T-helper 17 cell (primary cell): ENCODE results near the gene ADD3. TPM values are rescaled to one million over a fixed set of nuclear protein-coding genes. Genes with fewer than 3 reads are reported as not detected.

Experiments
- ATAC-seq: fragments of 150-1000 bp; cut with Tn5 transposase; 2 replicates; pipeline ENCODE4 v1.10.0; 2021; ENCODE audit warnings: mild to moderate bottlenecking, moderate library complexity
- DNase-seq, 3 donors: peaks; one replicate each; pipeline versions ENCODE4 v3.0.0 to v3.0.0-alpha.2; 2020 to 2021
- H3K9me3 ChIP-seq: one replicate; pipeline ENCODE4 v1.7.0; 2013; ENCODE audit warnings: low read length, mild to moderate bottlenecking; ENCODE audit not compliant: control insufficient read depth, poor library complexity, severe bottlenecking
- H3K27ac Mint-ChIP-seq: one replicate; pipeline ENCODE4 v1.8.0; 2022; ENCODE audit warnings: mild to moderate bottlenecking, moderate library complexity, mixed read lengths
- H3K27me3 Mint-ChIP-seq: one replicate; pipeline ENCODE4 v1.8.0; 2022; ENCODE audit warnings: mixed read lengths
- H3K36me3 Mint-ChIP-seq: one replicate; pipeline ENCODE4 v1.8.0; 2022; ENCODE audit warnings: low read depth, mixed read lengths
- H3K4me1 Mint-ChIP-seq: one replicate; pipeline ENCODE4 v1.8.0; 2022; ENCODE audit warnings: mild to moderate bottlenecking, mixed read lengths
- H3K4me3 Mint-ChIP-seq: one replicate; pipeline ENCODE4 v1.8.0; 2022; ENCODE audit warnings: mild to moderate bottlenecking, moderate library complexity, mixed read lengths
- total RNA-seq, 4 donors: library from RNA in 2 of 4; stranded (reverse) in 2 of 4; gene quantifications; one replicate each; pipeline ENCODE4 v1.2.3 and lab custom pipeline; 2022 to 2026

The ADD3 gene
- total RNA-seq, 2 donors from 2014 or later = 343 to 351 TPM

GRCh38 chr10:110160081-110160480 lies 152.3 kb downstream of the ADD3 start:
- ATAC-seq (no peak), DNase-seq (no peak)
- H3K27ac Mint-ChIP-seq = no peak overlapping the region
- H3K27me3 Mint-ChIP-seq = peaks cover 76% of the 10 kb centered on the region
- H3K36me3 Mint-ChIP-seq = no peaks in the 10 kb centered on the region
- no peak overlapping the region for H3K4me3 Mint-ChIP-seq
- H3K4me1 Mint-ChIP-seq = peaks cover 15% of the 10 kb centered on the region
- no peaks in the 10 kb centered on the region for H3K9me3 ChIP-seq

GRCh38 chr10:110160522-110160921 lies 152.7 kb downstream of the ADD3 start:
- no peak for ATAC-seq
- H3K27ac Mint-ChIP-seq = no peak overlapping the region

GRCh38 chr10:110162741-110163145 lies 155.0 kb downstream of the ADD3 start:
- DNase-seq = no peak
- Mint-ChIP-seq H3K4me1 (peaks cover 4% of the 10 kb centered on the region), H3K27ac (no peak overlapping the region), H3K36me3 (no peaks in the 10 kb centered on the region), H3K27me3 (peaks cover 76% of the 10 kb centered on the region), H3K4me3 (no peak overlapping the region)
- H3K9me3 ChIP-seq = no peaks in the 10 kb centered on the region
- ATAC-seq = no peak

More at GRCh38 chr10:110160522-110160921, 152.7 kb downstream of the ADD3 start:
- Mint-ChIP-seq H3K27me3 (peaks cover 80% of the 10 kb centered on the region), H3K4me1 (peaks cover 15% of the 10 kb centered on the region), H3K36me3 (no peaks in the 10 kb centered on the region), H3K4me3 (no peak overlapping the region)
- H3K9me3 ChIP-seq = no peaks in the 10 kb centered on the region
- no peak for DNase-seq

- peaks cover 8% of the 10 kb centered on the region for H3K4me1 Mint-ChIP-seq
- H3K4me3 Mint-ChIP-seq = no peak overlapping the region
- no peaks in the 10 kb centered on the region for H3K36me3 Mint-ChIP-seq
- ATAC-seq (no peak), DNase-seq (no peak)
- peaks cover 76% of the 10 kb centered on the region for H3K27me3 Mint-ChIP-seq
- H3K9me3 ChIP-seq = no peaks in the 10 kb centered on the region
- no peak overlapping the region for H3K27ac Mint-ChIP-seq
Measured at GRCh38 chr10:110163192-110163773, 155.5 kb downstream of the ADD3 start.

GRCh38 chr10:110163841-110164240 lies 156.1 kb downstream of the ADD3 start:
- no peaks in the 10 kb centered on the region for H3K36me3 Mint-ChIP-seq
- H3K27me3 Mint-ChIP-seq = peaks cover 76% of the 10 kb centered on the region
- no peaks in the 10 kb centered on the region for H3K9me3 ChIP-seq
- no peak overlapping the region for H3K4me3 Mint-ChIP-seq
- peaks cover 12% of the 10 kb centered on the region for H3K4me1 Mint-ChIP-seq
- DNase-seq (no peak), ATAC-seq (no peak)
- H3K27ac Mint-ChIP-seq = no peak overlapping the region

- no peak for ATAC-seq
- no peak for DNase-seq
- H3K4me3 Mint-ChIP-seq = no peak overlapping the region
- peaks cover 77% of the 10 kb centered on the region for H3K27me3 Mint-ChIP-seq
- H3K27ac Mint-ChIP-seq = no peak overlapping the region
- peaks cover 17% of the 10 kb centered on the region for H3K4me1 Mint-ChIP-seq
- H3K36me3 Mint-ChIP-seq = no peaks in the 10 kb centered on the region
- no peaks in the 10 kb centered on the region for H3K9me3 ChIP-seq
Measured at GRCh38 chr10:110165239-110165638, 157.5 kb downstream of the ADD3 start.

- H3K36me3 Mint-ChIP-seq = no peaks in the 10 kb centered on the region
- H3K27me3 Mint-ChIP-seq = peaks cover 83% of the 10 kb centered on the region
- no peak overlapping the region for H3K27ac Mint-ChIP-seq
- ATAC-seq (no peak), DNase-seq (no peak)
- H3K4me1 Mint-ChIP-seq = peaks cover 19% of the 10 kb centered on the region
- H3K4me3 Mint-ChIP-seq = no peak overlapping the region
- H3K9me3 ChIP-seq = no peaks in the 10 kb centered on the region
Measured at GRCh38 chr10:110167149-110167548, 159.4 kb downstream of the ADD3 start.

GRCh38 chr10:110168601-110169481 lies 161.1 kb downstream of the ADD3 start:
- no peaks in the 10 kb centered on the region for H3K9me3 ChIP-seq
- no peak overlapping the region for H3K27ac Mint-ChIP-seq
- no peak for DNase-seq
- no peaks in the 10 kb centered on the region for H3K36me3 Mint-ChIP-seq
- H3K27me3 Mint-ChIP-seq = peaks cover 82% of the 10 kb centered on the region
- no peak overlapping the region for H3K4me3 Mint-ChIP-seq
- ATAC-seq = peak; percentile 42
- H3K4me1 Mint-ChIP-seq = peaks cover 19% of the 10 kb centered on the region

- peaks cover 79% of the 10 kb centered on the region for H3K27me3 Mint-ChIP-seq
Measured at GRCh38 chr10:110169586-110169985, 161.8 kb downstream of the ADD3 start.

GRCh38 chr10:110170142-110170971 lies 162.6 kb downstream of the ADD3 start:
- Mint-ChIP-seq H3K36me3 (no peaks in the 10 kb centered on the region), H3K4me3 (no peak overlapping the region), H3K4me1 (peaks cover 19% of the 10 kb centered on the region), H3K27ac (no peak overlapping the region), H3K27me3 (peaks cover 82% of the 10 kb centered on the region)
- DNase-seq (no peak), ATAC-seq (no peak)
- no peaks in the 10 kb centered on the region for H3K9me3 ChIP-seq

More at GRCh38 chr10:110169586-110169985, 161.8 kb downstream of the ADD3 start:
- no peak for DNase-seq
- H3K9me3 ChIP-seq = no peaks in the 10 kb centered on the region
- H3K4me1 Mint-ChIP-seq = peaks cover 19% of the 10 kb centered on the region
- ATAC-seq = no peak
- no peak overlapping the region for H3K4me3 Mint-ChIP-seq
- no peak overlapping the region for H3K27ac Mint-ChIP-seq
- no peaks in the 10 kb centered on the region for H3K36me3 Mint-ChIP-seq

GRCh38 chr10:110171032-110171431 lies 163.2 kb downstream of the ADD3 start:
- Mint-ChIP-seq H3K4me3 (no peak overlapping the region), H3K4me1 (peaks cover 17% of the 10 kb centered on the region), H3K36me3 (no peaks in the 10 kb centered on the region), H3K27me3 (peaks cover 81% of the 10 kb centered on the region), H3K27ac (no peak overlapping the region)
- H3K9me3 ChIP-seq = no peaks in the 10 kb centered on the region
- ATAC-seq = no peak
- no peak for DNase-seq

GRCh38 chr10:110172155-110172554 lies 164.4 kb downstream of the ADD3 start:
- Mint-ChIP-seq H3K4me1 (peaks cover 20% of the 10 kb centered on the region), H3K36me3 (no peaks in the 10 kb centered on the region), H3K27me3 (peaks cover 81% of the 10 kb centered on the region), H3K4me3 (no peak overlapping the region), H3K27ac (no peak overlapping the region)
- no peak for ATAC-seq
- H3K9me3 ChIP-seq = no peaks in the 10 kb centered on the region
- no peak for DNase-seq

GRCh38 chr10:110174201-110174600 lies 166.4 kb downstream of the ADD3 start:
- no peaks in the 10 kb centered on the region for H3K9me3 ChIP-seq
- peaks cover 9% of the 10 kb centered on the region for H3K4me1 Mint-ChIP-seq
- H3K36me3 Mint-ChIP-seq = peaks cover 3% of the 10 kb centered on the region
- H3K27me3 Mint-ChIP-seq = peaks cover 79% of the 10 kb centered on the region
- H3K4me3 Mint-ChIP-seq = no peak overlapping the region
- ATAC-seq (no peak), DNase-seq (no peak)
- no peak overlapping the region for H3K27ac Mint-ChIP-seq
